ENCODE results near the gene NUP210L.

DNA sequence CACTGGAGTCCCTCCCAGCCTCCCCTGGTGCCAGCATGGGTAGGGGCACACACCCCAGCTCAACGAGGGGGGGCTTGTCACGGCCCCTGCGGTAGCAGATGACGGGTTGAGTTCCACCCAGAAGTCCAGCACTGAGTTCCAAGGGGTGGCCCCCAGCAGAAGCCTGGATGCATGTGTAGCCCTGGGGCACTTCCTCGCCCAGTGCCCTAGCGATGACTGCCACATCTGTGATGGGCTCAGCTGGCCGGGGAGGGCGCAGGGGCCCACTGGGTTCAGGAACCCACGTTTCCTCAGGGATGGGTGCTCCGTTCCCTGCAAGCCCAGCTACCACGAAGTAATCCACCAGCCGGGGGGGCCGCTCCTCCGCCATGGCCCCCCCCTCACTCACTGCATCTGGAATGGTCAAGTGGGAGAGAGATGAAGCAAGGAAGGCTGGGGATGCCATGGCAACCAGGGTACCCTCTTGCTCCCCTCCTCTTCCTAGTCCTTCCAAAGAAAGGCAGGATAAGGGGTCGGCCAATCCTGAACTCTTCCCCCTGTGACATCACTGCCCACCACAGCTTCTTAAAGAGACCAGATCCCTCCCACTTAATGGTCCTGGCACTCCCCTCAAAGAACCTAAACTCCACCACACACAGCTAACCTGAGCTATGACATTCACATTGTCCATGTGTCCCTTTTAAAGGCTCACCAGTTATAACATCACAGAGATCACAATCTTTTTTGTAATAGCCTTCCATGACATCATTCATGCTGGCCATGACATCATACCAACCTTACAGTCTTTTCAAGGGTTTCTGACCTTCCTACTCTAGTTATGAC is 210.7 kb downstream of the NUP210L start:
- no peak for TF ChIP-seq CTCF (IDR thresholded peaks at IDR 0.05)
- TF ChIP-seq EP300 (IDR thresholded peaks at IDR 0.05): no peak
